Kidney epithelial cell (primary cell): ENCODE measurements around the gene EHBP1. TPM values are rescaled to one million over a fixed set of nuclear protein-coding genes. Genes with fewer than 3 reads are reported as not detected.

Source experiments
- DNase-seq: peaks from one replicate; pipeline ENCODE4 v3.0.0-alpha.2; 2010; ENCODE audit warnings: low read depth
- H3K27me3 ChIP-seq: 2 replicates; pipeline ENCODE4 v1.6.0; 2011; ENCODE audit warnings: low read length; ENCODE audit not compliant: control insufficient read depth, insufficient read depth
- H3K36me3 ChIP-seq: 2 replicates; pipeline ENCODE4 v1.5.1; 2011; ENCODE audit warnings: low read length; ENCODE audit not compliant: control insufficient read depth, insufficient read depth
- H3K4me3 ChIP-seq: 2 replicates; pipeline ENCODE4 v1.5.1; 2011; ENCODE audit warnings: low read depth, mild to moderate bottlenecking, control low read depth, low read length
- CTCF ChIP-seq: IDR thresholded peaks from 2 replicates; pipeline ENCODE4 v1.5.1; 2011; ENCODE audit warnings: mild to moderate bottlenecking, moderate library complexity, low read length, control low read depth, inconsistent platforms; ENCODE audit not compliant: insufficient read depth, poor library complexity, severe bottlenecking
- total RNA-seq: library from RNA; depleted of rRNA; stranded (reverse); fragments of >200 nt; gene quantifications from 2 replicates; pipeline ENCODE4 v1.2.3, GENCODE V29; 2015

EHBP1 gene
- total RNA-seq, 1 donor from 2014 or later: 22.9 TPM

DNA sequence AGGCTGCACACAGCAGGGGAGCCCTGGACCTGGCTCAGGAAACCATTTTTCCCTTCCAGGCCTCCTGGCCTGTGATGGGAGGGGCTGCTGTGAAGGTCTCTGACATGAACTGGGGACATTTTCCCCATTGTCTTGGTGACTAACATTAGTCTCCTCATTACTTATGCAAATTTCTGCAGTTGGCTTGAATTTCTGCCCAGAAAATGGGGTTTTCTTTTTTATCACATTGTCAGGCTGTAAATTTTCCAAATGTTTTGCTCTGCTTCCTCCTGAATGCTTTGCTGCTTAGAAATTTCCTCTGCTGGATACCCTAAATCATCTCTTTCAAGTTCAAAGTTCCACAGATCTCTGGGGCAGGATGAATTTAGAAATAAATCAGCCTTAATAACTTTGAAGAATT lies 78.2 kb downstream of the EHBP1 start:
- no peak for DNase-seq
- Histone ChIP-seq H3K27me3 (no peaks in the 10 kb centered on the region), H3K4me3 (no peak overlapping the region), H3K36me3 (no peaks in the 10 kb centered on the region)
- TF ChIP-seq CTCF: no peak

DNA sequence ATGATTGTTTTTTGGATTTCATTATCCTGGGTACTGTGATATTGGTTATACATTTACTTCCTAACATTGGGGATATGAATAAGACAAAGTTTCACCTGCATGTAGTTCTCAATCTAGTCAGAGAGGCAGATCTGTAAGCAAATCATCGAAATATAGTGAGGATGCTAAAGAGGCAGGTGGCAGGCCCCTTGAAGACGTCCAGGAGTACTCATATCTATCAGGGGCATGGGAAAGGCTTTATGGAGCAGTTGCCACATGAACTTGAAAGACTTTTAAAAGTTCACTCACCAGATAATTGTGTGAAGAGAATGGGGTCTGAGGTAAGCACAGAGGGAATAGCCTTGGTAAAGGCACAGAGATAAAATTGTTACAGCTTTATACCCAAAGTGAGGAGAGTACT lies 78.8 kb downstream of the EHBP1 start:
- no peak overlapping the region for H3K4me3 ChIP-seq

GRCh38 chr2:62785216-62785615 lies 79.7 kb downstream of the EHBP1 start:
- H3K36me3 ChIP-seq: no peaks in the 10 kb centered on the region
- no peak for DNase-seq
- H3K4me3 ChIP-seq: no peak overlapping the region
- no peaks in the 10 kb centered on the region for H3K27me3 ChIP-seq
- no peak for TF ChIP-seq CTCF

More for the DNA sequence above, 78.8 kb downstream of the EHBP1 start:
- DNase-seq: no peak
- TF ChIP-seq CTCF: no peak
- Histone ChIP-seq H3K36me3 (no peaks in the 10 kb centered on the region), H3K27me3 (no peaks in the 10 kb centered on the region)

- no peak for DNase-seq
- no peaks in the 10 kb centered on the region for H3K36me3 ChIP-seq
- H3K4me3 ChIP-seq: no peak overlapping the region
- no peaks in the 10 kb centered on the region for H3K27me3 ChIP-seq
- TF ChIP-seq CTCF: no peak
These were observed 80.5 kb downstream of the EHBP1 start for GRCh38 chr2:62785810-62786597.

DNA sequence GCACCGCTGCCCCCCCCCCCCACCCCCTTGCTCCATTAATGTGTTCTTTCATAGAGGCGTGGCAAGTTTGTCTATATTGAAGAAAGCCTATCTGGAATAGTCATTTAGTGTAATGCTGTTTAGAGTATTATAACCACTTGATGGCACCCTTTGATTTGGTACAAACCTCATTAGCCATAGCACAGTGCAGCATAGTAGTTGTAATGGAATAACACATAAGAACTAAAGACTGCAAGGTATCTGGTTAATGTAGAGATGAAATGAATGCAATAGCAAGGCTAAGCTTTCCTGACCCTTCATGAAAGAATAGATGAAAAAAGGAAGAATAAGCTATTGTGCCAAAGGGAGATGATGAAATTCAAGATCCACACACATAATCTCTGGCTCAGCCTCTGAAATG lies 81.9 kb downstream of the EHBP1 start:
- Histone ChIP-seq H3K27me3 (no peaks in the 10 kb centered on the region), H3K4me3 (no peak overlapping the region), H3K36me3 (no peaks in the 10 kb centered on the region)
- peak; percentile 34 for TF ChIP-seq CTCF
- DNase-seq: no peak

DNA sequence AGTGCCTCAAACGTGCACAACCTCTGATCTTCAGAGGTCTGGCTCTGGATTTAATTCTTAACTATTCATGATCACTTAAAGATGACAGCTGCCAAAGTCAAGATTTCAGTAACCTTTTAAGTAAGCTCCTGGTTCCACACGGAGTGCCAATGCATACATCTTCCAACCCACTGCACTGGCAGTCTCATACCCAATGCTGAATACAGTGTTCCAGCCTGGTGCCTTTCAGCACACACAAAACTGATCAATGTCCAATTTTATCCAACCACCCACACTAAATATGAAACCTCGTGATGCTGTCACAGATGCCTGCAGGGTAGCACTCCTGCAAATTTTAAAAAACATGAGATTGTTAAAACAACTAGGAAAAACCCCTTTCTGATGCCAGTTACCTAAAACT lies 84.0 kb downstream of the EHBP1 start:
- Histone ChIP-seq H3K36me3 (no peaks in the 10 kb centered on the region), H3K27me3 (no peaks in the 10 kb centered on the region), H3K4me3 (no peak overlapping the region)
- no peak for TF ChIP-seq CTCF
- DNase-seq: no peak
